Fibroblast of lung (primary cell): ENCODE results near the gene USP36. TPM values are rescaled to one million over a fixed set of nuclear protein-coding genes. Genes with fewer than 3 reads are reported as not detected.

Source experiments
- DNase-seq, 2 donors: peaks; one replicate each; pipeline versions ENCODE4 v3.0.0 to v3.0.0-alpha.2; 2010; ENCODE audit warnings: low read depth in 2 of 2
- H2AFZ ChIP-seq: 2 replicates; pipeline ENCODE4 v1.5.1; 2012; ENCODE audit warnings: low read length, control low read depth, inconsistent platforms
- H3K27ac ChIP-seq: 2 replicates; pipeline ENCODE4 v1.5.1; 2011; ENCODE audit warnings: low read length, control low read depth; ENCODE audit not compliant: insufficient read depth
- H3K27me3 ChIP-seq: 2 replicates; pipeline ENCODE4 v1.5.1; 2011; ENCODE audit warnings: mild to moderate bottlenecking, low read length; ENCODE audit not compliant: control insufficient read depth, insufficient read depth
- H3K36me3 ChIP-seq: 2 replicates; pipeline ENCODE4 v1.5.1; 2011; ENCODE audit warnings: low read length; ENCODE audit not compliant: control insufficient read depth, insufficient read depth
- H3K4me1 ChIP-seq: 2 replicates; pipeline ENCODE4 v1.5.1; 2011; ENCODE audit warnings: low read length; ENCODE audit not compliant: control insufficient read depth, insufficient read depth; ENCODE audit errors: extremely low read depth
- H3K4me2 ChIP-seq: 2 replicates; pipeline ENCODE4 v1.5.1; 2011; ENCODE audit warnings: low read length, control low read depth; ENCODE audit not compliant: insufficient read depth; ENCODE audit errors: extremely low read depth
- H3K4me3 ChIP-seq, 4 experiments: fragments of 200-600 bp in 1 of 4; sonication (generic) in 1 of 4; replicated peaks in 1 of 4; 2 replicates each; pipeline ENCODE4 v1.5.1; 2011 to 2016; ENCODE audit warnings: low read length in 4 of 4, low read depth in 3 of 4, mild to moderate bottlenecking in 3 of 4, control low read depth in 2 of 4, inconsistent platforms in 1 of 4, mixed read lengths in 1 of 4; ENCODE audit not compliant: insufficient read depth in 1 of 4; ENCODE audit errors: control extremely low read depth in 1 of 4
- H3K79me2 ChIP-seq: 2 replicates; pipeline ENCODE4 v1.5.1; 2012; ENCODE audit warnings: mild to moderate bottlenecking, low read length, inconsistent platforms; ENCODE audit not compliant: control insufficient read depth, insufficient read depth
- H3K9ac ChIP-seq: 2 replicates; pipeline ENCODE4 v1.5.1; 2011; ENCODE audit warnings: mild to moderate bottlenecking, low read length, control low read depth; ENCODE audit not compliant: insufficient read depth
- H3K9me3 ChIP-seq: 2 replicates; pipeline ENCODE4 v1.5.1; 2012; ENCODE audit warnings: low read depth, low read length; ENCODE audit not compliant: control insufficient read depth, insufficient read depth
- H4K20me1 ChIP-seq: 2 replicates; pipeline ENCODE4 v1.5.1; 2011; ENCODE audit warnings: low read length; ENCODE audit not compliant: control insufficient read depth, insufficient read depth; ENCODE audit errors: extremely low read depth
- CTCF ChIP-seq, 2 donors: IDR thresholded peaks in 1 of 2; conservative IDR thresholded peaks in 1 of 2; 1 replicate in 1 of 2; 2 replicates in 1 of 2; pipeline ENCODE4 v1.5.1; 2011 to 2012; ENCODE audit warnings: low read length in 2 of 2, control low read depth in 1 of 2, inconsistent platforms in 1 of 2, low read depth in 1 of 2, mild to moderate bottlenecking in 1 of 2
- EZH2 ChIP-seq: IDR thresholded peaks from 2 replicates; pipeline ENCODE4 v1.5.1; 2012; ENCODE audit warnings: low read length, control low read depth, mild to moderate bottlenecking; ENCODE audit errors: missing control alignments
- polyA plus RNA-seq, 2 donors: library from polyadenylated mRNA; depleted of rRNA in 1 of 2; stranded (reverse) in 1 of 2; unstranded in 1 of 2; fragments of >200 nt; gene quantifications; 2 replicates each; pipeline ENCODE4 v1.2.1, GENCODE V29; 2011 to 2012; ENCODE audit warnings: missing spikeins in 1 of 2
- total RNA-seq: library from RNA; depleted of rRNA; stranded (reverse); fragments of >200 nt; gene quantifications from 2 replicates; pipeline ENCODE4 v1.2.1, GENCODE V29; 2014

The USP36 gene
- total and polyA plus RNA-seq, 2 donors (not counting 1 experiment from before 2014, with no cell fraction given), result 15.4 to 18.3 TPM

- H3K9me3 ChIP-seq, result no peaks in the 10 kb centered on the region
- DNase-seq, result no peak
- no peaks in the 10 kb centered on the region for H4K20me1 ChIP-seq
- no peak overlapping the region for H3K27ac ChIP-seq
- TF ChIP-seq CTCF (conservative IDR thresholded peaks at IDR 0.05 in 1 of 2, IDR thresholded peaks at IDR 0.05 in 1 of 2; ENCODE audit: low read depth in 1 of 2, low read length in 2 of 2), result no peak
- TF ChIP-seq EZH2, result no peak
- no peaks in the 10 kb centered on the region for H3K79me2 ChIP-seq
- H3K4me1 ChIP-seq, result no peaks in the 10 kb centered on the region
- H2AFZ ChIP-seq, result no peak overlapping the region
- H3K4me2 ChIP-seq, result no peak overlapping the region
- no peak overlapping the region for H3K9ac ChIP-seq
- no peaks in the 10 kb centered on the region for H3K27me3 ChIP-seq
- H3K36me3 ChIP-seq, result peaks cover 22% of the 10 kb centered on the region
- no peak overlapping the region for H3K4me3 ChIP-seq
These were observed 27.8 kb downstream of the USP36 start for GRCh38 chr17:78812855-78813254.

GRCh38 chr17:78808163-78808562 is 32.5 kb downstream of the USP36 start:
- DNase-seq, result no peak
- peaks cover 30% of the 10 kb centered on the region for H3K36me3 ChIP-seq
- no peaks in the 10 kb centered on the region for H3K79me2 ChIP-seq

GRCh38 chr17:78806451-78806850 is 34.2 kb downstream of the USP36 start:
- H3K79me2 ChIP-seq, result no peaks in the 10 kb centered on the region
- no peaks in the 10 kb centered on the region for H3K4me1 ChIP-seq
- no peak overlapping the region for H3K4me2 ChIP-seq
- no peak overlapping the region for H2AFZ ChIP-seq
- peaks cover 32% of the 10 kb centered on the region for H3K36me3 ChIP-seq
- no peaks in the 10 kb centered on the region for H3K27me3 ChIP-seq
- no peaks in the 10 kb centered on the region for H3K9me3 ChIP-seq
- no peak overlapping the region for H3K27ac ChIP-seq
- no peak overlapping the region for H3K9ac ChIP-seq
- no peak for DNase-seq
- no peak overlapping the region for H3K4me3 ChIP-seq
- no peaks in the 10 kb centered on the region for H4K20me1 ChIP-seq
- TF ChIP-seq EZH2, result no peak

More at GRCh38 chr17:78808163-78808562, 32.5 kb downstream of the USP36 start:
- H3K4me1 ChIP-seq, result no peaks in the 10 kb centered on the region
- no peak overlapping the region for H3K9ac ChIP-seq
- H3K4me2 ChIP-seq, result no peak overlapping the region
- H3K27me3 ChIP-seq, result no peaks in the 10 kb centered on the region
- no peaks in the 10 kb centered on the region for H4K20me1 ChIP-seq
- H3K27ac ChIP-seq, result no peak overlapping the region
- no peak overlapping the region for H3K4me3 ChIP-seq
- TF ChIP-seq CTCF (conservative IDR thresholded peaks at IDR 0.05 in 1 of 2, IDR thresholded peaks at IDR 0.05 in 1 of 2; ENCODE audit: low read depth in 1 of 2, low read length in 2 of 2), result no peak
- no peak for TF ChIP-seq EZH2
- no peaks in the 10 kb centered on the region for H3K9me3 ChIP-seq
- no peak overlapping the region for H2AFZ ChIP-seq
